SK-N-MC (cell line): ENCODE results near the gene SLF2.

Source experiments
- DNase-seq: peaks from one replicate; pipeline ENCODE4 v3.0.0-alpha.2; 2011; ENCODE audit warnings: low read depth, low spot score
- H3K27ac ChIP-seq: fragments of 200-600 bp; sonication (generic); 2 replicates; pipeline ENCODE4 v1.5.1; 2016; ENCODE audit warnings: mixed run types
- H3K36me3 ChIP-seq: fragments of 200-600 bp; sonication (generic); 2 replicates; pipeline ENCODE4 v1.6.1; 2017; ENCODE audit warnings: antibody characterized with exemption, low read length, mixed read lengths; ENCODE audit not compliant: insufficient read depth
- H3K4me3 ChIP-seq: fragments of 200-600 bp; sonication (generic); 2 replicates; pipeline ENCODE4 v1.5.1; 2016
- H3K9ac ChIP-seq: fragments of 200-600 bp; sonication (generic); 2 replicates; pipeline ENCODE4 v1.8.0; 2017; ENCODE audit warnings: mixed run types, mixed read lengths; ENCODE audit not compliant: insufficient read length
- H3K9me3 ChIP-seq: fragments of 200-600 bp; sonication (generic); 2 replicates; pipeline ENCODE4 v1.6.1; 2017; ENCODE audit warnings: low read depth, mild to moderate bottlenecking, antibody characterized with exemption, low read length, moderate library complexity, mixed read lengths
- EZH2 ChIP-seq: fragments of 200-600 bp; sonication (generic); IDR thresholded peaks from one replicate; pipeline ENCODE4 v1.6.1; 2017; ENCODE audit warnings: antibody characterized with exemption
- FOXP2 ChIP-seq: optimal IDR thresholded peaks from 2 replicates; pipeline ENCODE3; 2011; ENCODE audit warnings: mild to moderate bottlenecking, moderate library complexity; ENCODE audit not compliant: insufficient read depth; ENCODE audit errors: extremely low read length, control extremely low read depth
- POLR2AphosphoS5 ChIP-seq: IDR thresholded peaks from 2 replicates; pipeline ENCODE4 v1.6.1; 2012; ENCODE audit warnings: mild to moderate bottlenecking, low read depth, low read length, borderline replicate concordance

SLF2 gene

DNA sequence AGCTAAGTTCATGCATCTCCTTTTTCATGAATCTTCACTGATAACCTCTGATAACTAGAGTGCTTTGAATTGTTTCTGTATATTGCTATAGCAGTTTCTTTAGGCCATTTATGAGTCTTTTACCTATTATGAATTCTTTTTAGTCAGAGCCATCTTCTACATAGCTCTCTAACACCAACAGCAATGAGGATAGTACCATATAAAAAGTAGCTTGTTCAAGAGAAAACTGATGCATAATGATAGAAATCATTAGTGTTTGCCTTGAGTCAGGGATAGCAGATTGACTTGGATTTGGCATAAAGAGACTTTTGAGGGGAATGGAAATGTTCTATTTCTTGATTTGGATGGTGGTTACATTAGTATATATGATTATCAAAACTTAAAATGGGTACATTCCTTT lies 30.7 kb downstream of the SLF2 start:
- H3K9ac ChIP-seq: no peak overlapping the region
- H3K9me3 ChIP-seq: no peaks in the 10 kb centered on the region
- TF ChIP-seq FOXP2: no peak
- H3K4me3 ChIP-seq: no peak overlapping the region
- H3K36me3 ChIP-seq: peaks cover 32% of the 10 kb centered on the region
- DNase-seq: no peak
- H3K27ac ChIP-seq: no peak overlapping the region

DNA sequence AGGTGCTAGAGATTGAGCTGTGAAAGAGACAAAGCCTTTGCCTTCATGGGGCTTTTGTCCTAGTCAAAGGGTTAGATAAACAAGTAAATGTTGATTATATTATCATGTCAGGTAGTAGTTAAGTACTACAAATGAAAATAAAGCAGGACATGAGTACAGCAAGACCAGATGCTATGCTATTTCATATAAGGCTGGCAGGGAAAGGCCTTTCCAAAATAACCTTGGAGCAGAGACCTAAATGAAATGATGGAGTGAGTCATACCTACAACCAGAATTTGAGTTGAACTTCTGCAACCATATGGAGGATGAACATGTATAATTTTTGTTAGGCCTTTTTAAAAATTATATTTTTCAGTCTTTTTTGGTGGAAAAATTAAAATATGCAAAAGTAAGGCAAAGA lies 33.0 kb downstream of the SLF2 start:
- Histone ChIP-seq H3K9me3 (no peaks in the 10 kb centered on the region), H3K27ac (no peak overlapping the region), H3K36me3 (peaks cover 31% of the 10 kb centered on the region), H3K4me3 (no peak overlapping the region), H3K9ac (no peak overlapping the region)
- DNase-seq: no peak
- TF ChIP-seq POLR2AphosphoS5 (no peak), FOXP2 (no peak), EZH2 (no peak)

DNA sequence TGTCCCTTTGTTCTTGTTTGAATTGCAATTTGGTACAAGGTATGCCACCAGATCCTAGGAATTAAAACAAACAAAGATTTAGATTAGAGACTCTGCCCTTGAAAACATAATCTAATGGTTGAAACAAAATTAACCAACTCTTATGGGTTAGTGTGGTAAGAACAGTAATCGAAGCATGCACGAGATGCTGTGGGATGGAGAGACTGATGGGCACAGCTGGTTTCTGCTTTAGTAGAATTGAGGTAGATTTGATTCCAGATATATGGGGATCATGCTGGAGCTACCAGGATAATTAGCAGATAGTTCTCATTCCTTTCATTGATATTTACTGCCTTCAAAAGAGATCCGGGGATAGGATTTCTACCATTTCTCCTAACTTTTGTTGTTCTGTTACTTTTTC lies 36.2 kb downstream of the SLF2 start:
- H3K27ac ChIP-seq: no peak overlapping the region
- no peaks in the 10 kb centered on the region for H3K9me3 ChIP-seq
- peaks cover 29% of the 10 kb centered on the region for H3K36me3 ChIP-seq
- TF ChIP-seq FOXP2 (no peak), POLR2AphosphoS5 (no peak), EZH2 (no peak)
- H3K9ac ChIP-seq: no peak overlapping the region
- no peak for DNase-seq
- H3K4me3 ChIP-seq: no peak overlapping the region

DNA sequence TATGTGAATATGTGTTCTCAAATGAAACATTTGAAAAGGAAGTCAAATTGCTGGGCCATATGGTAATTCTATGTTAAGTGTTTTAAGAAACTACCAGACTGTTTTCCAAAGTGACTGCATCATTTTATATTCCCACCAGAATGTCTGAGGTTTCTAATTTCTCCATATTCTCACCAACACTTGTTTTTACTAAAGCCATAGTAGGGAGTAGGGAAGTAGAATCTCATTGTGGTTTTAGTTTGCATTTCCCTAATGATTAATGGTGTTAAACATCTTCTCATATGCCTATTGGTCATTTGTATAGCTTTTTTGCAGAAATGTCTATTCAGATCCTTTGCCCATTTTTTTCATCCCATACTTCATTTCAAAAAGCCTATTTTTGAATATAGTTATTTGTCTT lies 47.5 kb downstream of the SLF2 start:
- no peaks in the 10 kb centered on the region for H3K9me3 ChIP-seq
- peaks cover 31% of the 10 kb centered on the region for H3K36me3 ChIP-seq
- H3K4me3 ChIP-seq: no peak overlapping the region
- no peak overlapping the region for H3K9ac ChIP-seq
- DNase-seq: no peak
- TF ChIP-seq FOXP2 (no peak), EZH2 (no peak), POLR2AphosphoS5 (no peak)
- no peak overlapping the region for H3K27ac ChIP-seq

DNA sequence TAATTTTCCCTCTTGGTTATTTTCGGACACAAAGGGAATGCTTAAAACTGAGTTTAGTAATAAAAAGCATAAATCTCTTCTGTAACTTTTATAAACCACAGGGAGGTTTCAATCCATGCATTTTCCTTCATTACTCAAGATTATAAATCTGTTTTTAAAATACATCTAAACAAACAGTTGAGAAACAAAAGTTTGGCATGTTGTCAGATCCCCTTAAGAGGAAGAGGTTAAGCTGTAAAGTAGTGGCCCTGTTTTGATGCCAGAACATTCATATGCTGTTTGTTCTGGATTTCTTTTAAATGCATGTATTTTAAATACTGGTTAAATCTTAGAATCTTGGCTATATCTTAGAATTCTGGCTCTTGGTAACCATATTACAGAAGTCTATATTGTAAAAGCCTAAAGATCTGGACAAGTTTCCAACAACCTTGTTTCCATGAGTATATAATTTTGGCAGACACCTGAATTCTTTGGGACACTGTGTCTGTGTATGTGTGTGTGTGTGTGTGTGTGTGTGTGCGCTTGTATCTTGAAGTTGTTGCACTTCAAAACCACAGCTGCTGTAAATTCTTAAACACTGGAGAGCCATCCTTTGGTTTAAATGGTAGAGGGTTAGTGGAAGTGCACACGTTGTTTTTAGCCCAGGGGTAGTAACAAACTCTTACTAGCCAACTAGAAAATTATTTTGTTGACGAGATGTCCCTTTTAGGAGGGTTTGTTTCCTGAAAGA lies 49.8 kb downstream of the SLF2 start:
- H3K27ac ChIP-seq: no peak overlapping the region
- no peak for DNase-seq
- no peak overlapping the region for H3K4me3 ChIP-seq
- H3K36me3 ChIP-seq: peaks cover 29% of the 10 kb centered on the region
- H3K9me3 ChIP-seq: no peaks in the 10 kb centered on the region
- H3K9ac ChIP-seq: no peak overlapping the region
- TF ChIP-seq EZH2 (no peak), FOXP2 (no peak), POLR2AphosphoS5 (no peak)

DNA sequence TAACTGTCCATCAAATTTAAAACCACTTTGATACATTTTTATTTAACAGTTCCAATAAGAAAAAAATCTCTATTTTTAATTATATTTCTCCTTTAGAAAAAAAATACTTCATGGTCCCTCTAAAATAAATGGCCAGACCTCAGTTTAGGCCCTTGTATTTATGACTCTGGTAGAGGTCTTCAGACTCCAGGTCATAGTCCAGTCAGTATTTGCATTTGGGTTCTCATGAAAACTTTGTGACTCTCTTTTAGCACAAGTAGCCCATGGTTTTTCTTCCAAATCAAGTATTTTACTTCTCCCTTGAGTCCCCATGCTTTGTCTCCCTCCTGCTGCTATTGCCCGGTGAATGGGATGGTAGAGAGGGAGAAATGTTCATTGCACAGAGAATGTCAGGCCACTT lies 51.1 kb downstream of the SLF2 start:
- no peak for DNase-seq
- no peak for TF ChIP-seq EZH2
- no peak for TF ChIP-seq POLR2AphosphoS5
- TF ChIP-seq FOXP2: no peak
- Histone ChIP-seq H3K9me3 (no peaks in the 10 kb centered on the region), H3K27ac (no peak overlapping the region), H3K4me3 (no peak overlapping the region), H3K9ac (no peak overlapping the region), H3K36me3 (peaks cover 27% of the 10 kb centered on the region)

DNA sequence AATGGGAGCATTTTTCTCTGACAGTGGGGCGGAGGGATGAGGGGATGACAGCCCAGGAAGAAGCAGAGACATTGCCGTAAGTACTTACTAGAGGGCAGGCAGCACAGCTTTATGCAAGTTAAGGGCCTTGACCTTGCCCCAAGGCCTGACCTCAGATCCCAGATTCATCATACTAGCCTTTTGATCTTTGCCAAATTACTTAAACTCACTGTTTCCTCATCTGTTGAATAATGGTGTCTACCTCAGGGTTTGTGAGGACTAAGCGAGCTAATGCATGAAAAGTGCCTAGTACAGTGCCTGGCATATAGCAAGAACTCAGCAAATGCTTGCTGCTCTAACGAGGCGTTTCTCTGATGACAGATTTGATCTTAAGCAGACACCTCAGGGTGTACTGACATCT lies 53.1 kb downstream of the SLF2 start:
- H3K36me3 ChIP-seq: peaks cover 15% of the 10 kb centered on the region
- H3K9me3 ChIP-seq: no peaks in the 10 kb centered on the region
- no peak overlapping the region for H3K9ac ChIP-seq
- no peak for DNase-seq
- H3K27ac ChIP-seq: no peak overlapping the region
- no peak for TF ChIP-seq EZH2
- no peak for TF ChIP-seq POLR2AphosphoS5
- TF ChIP-seq FOXP2: no peak
- H3K4me3 ChIP-seq: no peak overlapping the region

DNA sequence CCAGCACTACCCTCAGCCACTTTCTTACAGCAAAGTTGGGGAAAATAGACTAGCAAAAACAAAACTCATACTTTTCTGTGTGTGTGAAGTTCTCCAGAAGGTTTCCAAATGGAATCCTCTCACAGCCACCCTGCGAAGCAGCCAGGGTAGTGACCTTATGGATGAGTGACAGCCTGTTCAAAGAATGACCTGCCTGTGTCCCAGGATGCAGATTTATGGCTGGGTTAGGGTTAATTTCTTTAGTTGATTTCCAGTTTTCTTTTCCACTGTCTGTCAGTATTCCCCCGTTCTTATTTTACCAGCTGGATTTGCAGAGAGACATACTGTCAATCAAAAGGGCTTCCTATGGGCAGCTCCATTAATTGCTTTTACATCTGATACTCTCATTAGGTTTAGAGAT lies 54.1 kb downstream of the SLF2 start:
- Histone ChIP-seq H3K36me3 (peaks cover 12% of the 10 kb centered on the region), H3K4me3 (no peak overlapping the region), H3K9me3 (no peaks in the 10 kb centered on the region), H3K27ac (no peak overlapping the region), H3K9ac (no peak overlapping the region)
- no peak for DNase-seq
- TF ChIP-seq POLR2AphosphoS5: no peak
- TF ChIP-seq EZH2: no peak
- TF ChIP-seq FOXP2: no peak

DNA sequence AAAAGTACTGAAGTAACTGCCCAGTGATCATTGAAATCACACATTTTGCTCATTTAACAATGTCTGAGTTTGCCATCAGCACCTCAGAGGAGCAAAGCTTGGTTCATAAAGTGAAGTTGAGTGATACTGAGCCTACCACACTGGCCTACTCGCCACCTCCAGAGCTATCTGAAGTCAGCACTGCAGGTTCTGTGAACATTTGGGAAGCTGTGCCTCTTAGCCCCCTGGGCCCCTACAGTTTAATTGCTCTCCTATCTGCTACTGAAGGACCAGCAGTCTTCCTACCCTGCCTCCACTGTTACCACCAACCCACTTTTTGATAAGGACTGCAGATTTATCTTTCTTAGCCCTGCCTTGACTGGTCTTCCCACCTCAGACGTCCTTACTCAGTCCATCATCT lies 54.6 kb downstream of the SLF2 start:
- Histone ChIP-seq H3K9me3 (no peaks in the 10 kb centered on the region), H3K9ac (no peak overlapping the region), H3K27ac (no peak overlapping the region), H3K4me3 (no peak overlapping the region), H3K36me3 (peaks cover 8% of the 10 kb centered on the region)
- TF ChIP-seq POLR2AphosphoS5 (no peak), EZH2 (no peak), FOXP2 (no peak)
- DNase-seq: no peak
